K562 (cell line): ENCODE data around the gene OPCML. TPM values are rescaled to one million over a fixed set of nuclear protein-coding genes. Genes with fewer than 3 reads are reported as not detected.

Experiments used
- ATAC-seq: fragments of 200-7000 bp; cut with Tn5 transposase; 3 replicates; pipeline ENCODE4 v1.9.1; 2020; ENCODE audit warnings: moderate library complexity
- BruUV-seq: library from RNA; stranded (reverse); fragments of 400-500 nt; replicated peaks from 2 replicates; lab custom pipeline; 2021; lab: Mats Ljungman, UMichigan
- CTCF ChIA-PET: fragments of 300-600 bp; formaldehyde crosslinking; extraction: SDS; loops from one replicate; lab custom pipeline; 2021; ENCODE audit warnings: low intra/inter-chr PET ratio; lab: Yijun Ruan, JAX
- POLR2A ChIA-PET: fragments of 300-600, 350-650 bp; sonication (Branson Sonifier 250); formaldehyde crosslinking; extraction: SDS; loops from one replicate; lab custom pipeline; 2021; ENCODE audit warnings: antibody characterized with exemption, inconsistent platforms; lab: Yijun Ruan, JAX
- DNase-seq, 4 experiments: peaks; one replicate each; pipeline versions ENCODE4 v3.0.0 to v3.0.0-alpha.2; 2011 to 2018; ENCODE audit warnings: low spot score in 3 of 4, mixed read lengths in 3 of 4; ENCODE audit errors: extremely low read depth in 1 of 4
- FAIRE-seq: peaks from 2 replicates; lab custom pipeline; 2011; peaks lifted over from hg19 to GRCh38; lab: Jason Lieb, UNC
- H2AFZ ChIP-seq: 2 replicates; pipeline ENCODE4 v1.6.0; 2011; ENCODE audit warnings: low read depth, low read length, control low read depth, inconsistent platforms
- H3K27ac ChIP-seq: fragments of 200-600 bp; 3 replicates; pipeline ENCODE4 v1.8.0; 2011; ENCODE audit warnings: low read depth, mild to moderate bottlenecking, control low read depth, inconsistent platforms, low read length, moderate library complexity, mixed read lengths; ENCODE audit errors: extremely low read depth
- H3K27me3 ChIP-seq, 2 experiments: fragments of 300-600 bp in 1 of 2; 2 replicates in 1 of 2; 3 replicates in 1 of 2; pipeline versions ENCODE4 v1.6.0 to v1.8.0; 2011; ENCODE audit warnings: inconsistent platforms in 2 of 2, low read length in 2 of 2, mild to moderate bottlenecking in 1 of 2, mixed read lengths in 1 of 2, moderate library complexity in 1 of 2; ENCODE audit not compliant: control insufficient read depth in 2 of 2, insufficient read depth in 2 of 2
- H3K36me3 ChIP-seq: fragments of 300-600 bp; 3 replicates; pipeline ENCODE4 v1.8.0; 2011; ENCODE audit warnings: mild to moderate bottlenecking, low read length, inconsistent platforms; ENCODE audit not compliant: control insufficient read depth, insufficient read depth
- H3K4me1 ChIP-seq, 2 experiments: fragments of 200-600 bp in 1 of 2; replicated peaks in 1 of 2; 2 replicates in 1 of 2; 3 replicates in 1 of 2; pipeline versions ENCODE4 v1.5.1 to v1.8.0; 2011; ENCODE audit warnings: inconsistent platforms in 2 of 2, low read length in 2 of 2, mild to moderate bottlenecking in 1 of 2, mixed read lengths in 1 of 2, moderate library complexity in 1 of 2; ENCODE audit not compliant: control insufficient read depth in 2 of 2, insufficient read depth in 2 of 2
- H3K4me2 ChIP-seq: 2 replicates; pipeline ENCODE4 v1.6.1; 2011; ENCODE audit warnings: low read length, control low read depth, inconsistent platforms, mixed read lengths; ENCODE audit not compliant: insufficient read depth
- H3K4me3 ChIP-seq: fragments of 200-600 bp; sonication (generic), shearing (Covaris generic); 2 replicates; pipeline ENCODE4 v1.5.1; 2016; ENCODE audit warnings: control low read depth, inconsistent platforms
- H3K79me2 ChIP-seq: fragments of 200-600 bp; 3 replicates; pipeline ENCODE4 v1.8.0; 2011; ENCODE audit warnings: low read length, inconsistent platforms; ENCODE audit not compliant: control insufficient read depth, insufficient read depth
- H3K9ac ChIP-seq, 2 experiments: 2 replicates each; pipeline versions ENCODE4 v1.6.0 to v1.6.1; 2011; ENCODE audit warnings: low read depth in 2 of 2, low read length in 2 of 2, control low read depth in 1 of 2, inconsistent platforms in 1 of 2, mild to moderate bottlenecking in 1 of 2, mixed read lengths in 1 of 2; ENCODE audit not compliant: insufficient read depth in 1 of 2
- H3K9me1 ChIP-seq: one replicate; pipeline ENCODE4 v1.6.0; 2011; ENCODE audit warnings: inconsistent platforms, mild to moderate bottlenecking, low read length, moderate library complexity; ENCODE audit not compliant: control insufficient read depth, insufficient read depth
- H3K9me3 ChIP-seq: replicated peaks from 2 replicates; pipeline ENCODE4 v1.5.1; 2011; ENCODE audit warnings: low read depth, low read length, inconsistent platforms; ENCODE audit not compliant: control insufficient read depth, insufficient read depth
- H4K20me1 ChIP-seq: replicated peaks from 2 replicates; pipeline ENCODE4 v1.6.1; 2011; ENCODE audit warnings: low read length, inconsistent platforms, mixed read lengths; ENCODE audit not compliant: control insufficient read depth, insufficient read depth
- CCAR2 ChIP-seq: fragments of 200-400 bp; formaldehyde crosslinking; IDR thresholded peaks from 2 replicates; pipeline ENCODE4 v1.6.1; 2017; ENCODE audit warnings: mild to moderate bottlenecking, low read depth, low read length
- NBN ChIP-seq: fragments of 450-650 bp; IDR thresholded peaks from 2 replicates; pipeline ENCODE4 v1.6.1; 2016; ENCODE audit warnings: low read depth, mild to moderate bottlenecking
- NFE2 ChIP-seq: IDR thresholded peaks from 2 replicates; pipeline ENCODE4 v1.6.1; 2014; ENCODE audit warnings: antibody characterized with exemption, low read depth
- NR2C2 ChIP-seq, 2 experiments: fragments of 200-800 bp in 1 of 2; sonication (Bioruptor generic) in 1 of 2; sonication (generic) in 1 of 2; formaldehyde crosslinking in 1 of 2; IDR thresholded peaks; 2 replicates each; pipeline versions ENCODE4 v1.6.1 to v1.8.0; 2016 to 2022; ENCODE audit warnings: mild to moderate bottlenecking in 1 of 2, missing compliant biosample characterization in 1 of 2, missing genetic modification characterization in 1 of 2, missing genetic modification reagents in 1 of 2
- SETDB1 ChIP-seq: IDR thresholded peaks from one replicate; pipeline ENCODE4 v1.6.1; 2012; ENCODE audit warnings: low read length, control low read depth, inconsistent platforms
- SIX5 ChIP-seq, 2 experiments: IDR thresholded peaks; 2 replicates each; pipeline ENCODE4 v1.6.1; 2011; ENCODE audit warnings: low read length in 2 of 2, borderline replicate concordance in 1 of 2, low read depth in 1 of 2, mild to moderate bottlenecking in 1 of 2, moderate library complexity in 1 of 2; ENCODE audit not compliant: insufficient read depth in 1 of 2
- TAL1 ChIP-seq: fragments of 450-650 bp; IDR thresholded peaks from 2 replicates; pipeline ENCODE4 v1.6.1; 2016; ENCODE audit warnings: mild to moderate bottlenecking
- ZBTB12 ChIP-seq: fragments of 250-450 bp; sonication (Bioruptor Pico); IDR thresholded peaks from 2 replicates; pipeline ENCODE4 v1.4.0; 2020
- WGBS: fragments of 100-300 bp; shearing (Covaris generic); methylation state at CpG from one replicate; pipeline ENCODE4 v1.1.6; 2016; ENCODE audit warnings: low coverage, mixed read lengths; ENCODE audit not compliant: insufficient coverage; ENCODE audit errors: missing lambda C conversion rate; 5-methylcytosine and 5-hydroxymethylcytosine counted together
- in situ Hi-C: fragments of 300-500 bp; cut with MboI; formaldehyde crosslinking; loops from 4 replicates; pipeline ENCODE4 v1.15.0; 2018; ENCODE audit warnings: inconsistent platforms, mixed read lengths
- intact Hi-C: fragments of 100-400 bp; cut with micrococcal nuclease; formaldehyde crosslinking; loops from 2 replicates; pipeline ENCODE4 v1.14.2; 2022
- polyA plus RNA-seq, 8 experiments: library from polyadenylated mRNA; depleted of rRNA in 4 of 8; stranded (reverse) in 5 of 8; unstranded in 3 of 8; fragments of >200 nt; fragmentation: Nextera tagmentation in 2 of 8; fragmentation: Illumina TruSeq in 1 of 8; extraction: Ambion mirVana in 2 of 8; extraction: Trizol in 1 of 8; gene quantifications; 2 replicates each; pipeline versions ENCODE4 v1.2.1 to v1.2.3, GENCODE V29; 2011 to 2014; ENCODE audit warnings: inconsistent platforms in 1 of 8, missing spikeins in 1 of 8
- total RNA-seq, 7 experiments: library from RNA; depleted of rRNA in 6 of 7; stranded (reverse); fragments of >200 nt in 6 of 7; fragmentation: Illumina TruSeq in 2 of 7; extraction: Trizol in 2 of 7; gene quantifications; 2 replicates each; pipeline versions ENCODE4 v1.2.1 to v1.2.3, GENCODE V29; 2011 to 2021; ENCODE audit warnings: low replicate concordance in 1 of 7
- TF ChIP-seq, protein P1 (sequence below), 2 experiments: fragments of 450-650 bp in 1 of 2; sonication (generic) in 1 of 2; formaldehyde crosslinking in 1 of 2; IDR thresholded peaks in 1 of 2; conservative IDR thresholded peaks in 1 of 2; 2 replicates each; pipeline versions ENCODE4 v1.6.1 to v1.8.1; 2016 to 2023; ENCODE audit warnings: mild to moderate bottlenecking in 2 of 2, moderate library complexity in 2 of 2, inconsistent platforms in 1 of 2, missing genetic modification reagents in 1 of 2
- TF ChIP-seq, protein P2 (sequence below): sonication (generic); formaldehyde crosslinking; IDR thresholded peaks from 2 replicates; pipeline ENCODE4 v1.8.1; 2023; ENCODE audit warnings: mild to moderate bottlenecking, missing genetic modification reagents

OPCML gene
- total and polyA plus RNA-seq, 9 of the 15 experiments (the other 6 are each of a cell fraction or from before 2014, with no cell fraction given), result not detected

DNA sequence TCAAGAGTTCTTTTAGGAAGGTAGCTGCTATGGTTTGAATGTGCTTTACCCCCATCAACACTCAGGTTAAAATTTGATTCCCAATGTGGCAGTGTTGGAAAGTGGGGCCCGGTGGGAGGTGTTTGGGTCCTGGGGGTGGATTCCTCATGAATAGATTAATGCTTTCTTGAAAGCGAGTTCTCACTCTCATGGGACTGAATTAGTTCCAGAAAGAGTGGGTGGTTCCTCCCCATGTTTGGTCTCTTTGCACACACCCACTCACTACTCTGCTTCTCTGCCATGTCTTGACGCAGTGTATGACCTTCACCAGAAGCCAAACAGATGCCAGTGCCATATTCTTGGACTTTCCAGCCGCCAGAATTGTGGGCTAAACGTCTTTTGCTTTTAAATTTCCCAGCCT, 394.4 kb downstream of the OPCML start:
- no peaks in the 10 kb centered on the region for H4K20me1 ChIP-seq
- WGBS, result 2% methylated on average over 5 of the region's 5 CpGs
- no peaks in the 10 kb centered on the region for H3K27me3 ChIP-seq
- H3K79me2 ChIP-seq, result no peaks in the 10 kb centered on the region
- H3K36me3 ChIP-seq, result no peaks in the 10 kb centered on the region
- no peak overlapping the region for H3K9ac ChIP-seq
- no peak overlapping the region for H3K27ac ChIP-seq
- H3K9me3 ChIP-seq, result no peaks in the 10 kb centered on the region
- ATAC-seq, result no peak
- intact Hi-C loops, result no loop called here
- CTCF ChIA-PET, result no interaction called here
- H3K4me1 ChIP-seq, result no peaks in the 10 kb centered on the region
- no TSS peak for BruUV-seq
- TF ChIP-seq TAL1, result no peak
- TF ChIP-seq, all 486 proteins: peak for 0
- Histone ChIP-seq H3K4me3 (no peak overlapping the region), H3K9me1 (no peaks in the 10 kb centered on the region), H2AFZ (no peak overlapping the region), H3K4me2 (no peak overlapping the region)
- POLR2A ChIA-PET, result no interaction called here
- no peak for FAIRE-seq
- no peak for DNase-seq
- in situ Hi-C loops, result loop anchor here (25.0 kb wide), 1 partner anchor 699 kb away; the partner anchor contains the start of gene SPATA19

DNA sequence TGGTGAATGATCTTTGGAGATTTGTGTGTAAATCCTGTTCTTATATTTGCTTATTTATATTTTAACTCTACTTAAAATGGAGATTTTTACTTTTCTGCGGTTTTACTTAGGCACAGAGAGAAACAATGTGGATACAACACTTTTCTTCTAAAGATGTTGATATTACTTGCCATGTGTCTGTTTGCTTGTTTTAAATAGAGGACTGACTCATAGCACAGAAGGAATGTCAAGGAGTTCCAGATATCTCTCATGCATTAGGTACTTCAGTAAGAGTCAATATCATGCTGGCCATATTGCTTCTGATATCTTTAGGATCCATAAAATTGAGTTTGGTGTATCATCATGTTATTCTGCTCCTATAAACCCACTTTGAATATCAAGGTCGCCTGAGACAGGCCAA, 395.0 kb downstream of the OPCML start:
- Histone ChIP-seq H3K4me1 (no peaks in the 10 kb centered on the region), H3K36me3 (no peaks in the 10 kb centered on the region), H3K9ac (no peak overlapping the region), H4K20me1 (no peaks in the 10 kb centered on the region), H3K9me1 (no peaks in the 10 kb centered on the region), H3K9me3 (no peaks in the 10 kb centered on the region), H3K27me3 (no peaks in the 10 kb centered on the region), H3K4me2 (no peak overlapping the region), H2AFZ (no peak overlapping the region), H3K79me2 (no peaks in the 10 kb centered on the region), H3K4me3 (no peak overlapping the region), H3K27ac (no peak overlapping the region)
- WGBS, result 0% methylated on average over 2 of the region's 2 CpGs
- in situ Hi-C loops, result loop anchor here (25.0 kb wide), 1 partner anchor 700 kb away; the partner anchor contains the start of gene SPATA19
- DNase-seq (no peak), ATAC-seq (no peak), FAIRE-seq (no peak)
- BruUV-seq, result no TSS peak
- intact Hi-C loops, result no loop called here
- POLR2A ChIA-PET, result no interaction called here
- CTCF ChIA-PET, result no interaction called here
- TF ChIP-seq, protein P1, sequence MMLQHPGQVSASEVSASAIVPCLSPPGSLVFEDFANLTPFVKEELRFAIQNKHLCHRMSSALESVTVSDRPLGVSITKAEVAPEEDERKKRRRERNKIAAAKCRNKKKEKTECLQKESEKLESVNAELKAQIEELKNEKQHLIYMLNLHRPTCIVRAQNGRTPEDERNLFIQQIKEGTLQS (IDR thresholded peaks at IDR 0.05), result no peak
- TF ChIP-seq, protein P1 (CRISPR knock-in tag; conservative IDR thresholded peaks at IDR 0.05), result no peak
- TF ChIP-seq CCAR2 (no peak), NBN (no peak), SIX5 (IDR thresholded peaks at IDR 0.05; ENCODE audit: borderline replicate concordance in 1 of 2, insufficient read depth in 1 of 2, low read depth in 1 of 2, low read length in 2 of 2) (no peak), NR2C2 (CRISPR knock-in tag; IDR thresholded peaks at IDR 0.05) (no peak), NR2C2 (tag; IDR thresholded peaks at IDR 0.05) (no peak), ZBTB12 (CRISPR knock-in tag) (no peak), NFE2 (no peak), SETDB1 (no peak)
- TF ChIP-seq, protein P2, sequence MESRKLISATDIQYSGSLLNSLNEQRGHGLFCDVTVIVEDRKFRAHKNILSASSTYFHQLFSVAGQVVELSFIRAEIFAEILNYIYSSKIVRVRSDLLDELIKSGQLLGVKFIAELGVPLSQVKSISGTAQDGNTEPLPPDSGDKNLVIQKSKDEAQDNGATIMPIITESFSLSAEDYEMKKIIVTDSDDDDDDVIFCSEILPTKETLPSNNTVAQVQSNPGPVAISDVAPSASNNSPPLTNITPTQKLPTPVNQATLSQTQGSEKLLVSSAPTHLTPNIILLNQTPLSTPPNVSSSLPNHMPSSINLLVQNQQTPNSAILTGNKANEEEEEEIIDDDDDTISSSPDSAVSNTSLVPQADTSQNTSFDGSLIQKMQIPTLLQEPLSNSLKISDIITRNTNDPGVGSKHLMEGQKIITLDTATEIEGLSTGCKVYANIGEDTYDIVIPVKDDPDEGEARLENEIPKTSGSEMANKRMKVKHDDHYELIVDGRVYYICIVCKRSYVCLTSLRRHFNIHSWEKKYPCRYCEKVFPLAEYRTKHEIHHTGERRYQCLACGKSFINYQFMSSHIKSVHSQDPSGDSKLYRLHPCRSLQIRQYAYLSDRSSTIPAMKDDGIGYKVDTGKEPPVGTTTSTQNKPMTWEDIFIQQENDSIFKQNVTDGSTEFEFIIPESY (CRISPR knock-in tag), result no peak
